Smooth muscle cell of the pulmonary artery (primary cell): ENCODE data around the gene CCDC116. TPM values are rescaled to one million over a fixed set of nuclear protein-coding genes. Genes with fewer than 3 reads are reported as not detected.

Experiments
- total RNA-seq: library from RNA; depleted of rRNA; stranded (reverse); fragments of >200 nt; gene quantifications from 2 replicates; pipeline ENCODE4 v1.2.3, GENCODE V29; 2014

Gene CCDC116
- 0.20 and 0.26 TPM in 2 replicates for total RNA-seq

GRCh38 chr22:21632237-21632895 is at the start of gene CCDC116:
Gene CCDC116, plus strand, starts transcription at chr22:21632760. Its CDS starts 422 bp downstream, at chr22:21633182.

GRCh38 chr22:21629255-21630149 is 3.1 kb upstream of the CCDC116 start, which contains the start of gene YDJC:
Gene YDJC, minus strand, starts transcription at chr22:21630022. Its CDS starts 8 bp downstream, at chr22:21630014.

GRCh38 chr22:21641789-21642583 is 9.4 kb downstream of the CCDC116 start, which contains the start of gene SDF2L1:
Gene SDF2L1, plus strand, starts transcription at chr22:21642302. Its CDS starts 35 bp downstream, at chr22:21642337.

Other genes starting within 250 kb of the CCDC116 start
- 0.20 and 0.23 TPM in 2 replicates for gene RIMBP3B, start 249.0 kb upstream of the CCDC116 start, total RNA-seq
- gene HIC2, start 215.4 kb upstream of the CCDC116 start, total RNA-seq: 3.3 and 3.8 TPM in 2 replicates
- 0.36 and 1.1 TPM in 2 replicates for gene TMEM191C, start 165.4 kb upstream of the CCDC116 start, total RNA-seq
- 0.20 TPM in 1 of 2 replicates, not detected in the other for gene RIMBP3C, start 81.3 kb upstream of the CCDC116 start, total RNA-seq
- 22.9 and 24.6 TPM in 2 replicates for gene UBE2L3, start 65.0 kb upstream of the CCDC116 start, total RNA-seq
- gene YDJC, start 2.7 kb upstream of the CCDC116 start, total RNA-seq: 8.5 and 12.9 TPM in 2 replicates
- gene SDF2L1, start 9.5 kb downstream of the CCDC116 start, total RNA-seq: 20.9 and 22.8 TPM in 2 replicates
- gene PPIL2, start 33.3 kb downstream of the CCDC116 start, total RNA-seq: 20.3 and 24.8 TPM in 2 replicates
- 1.2 and 1.6 TPM in 2 replicates for gene YPEL1, start 103.0 kb downstream of the CCDC116 start, total RNA-seq
- 80.9 and 87.1 TPM in 2 replicates for gene MAPK1, start 234.9 kb downstream of the CCDC116 start, total RNA-seq